Stimulated activated memory B cell treated with anti-CD40 and anti-IgM and Interleukin-4, amounts not matched to agents 10 μg/mL and 1 μg/mL and 100 μg/mL, for 72 hours (primary cell): ENCODE measurements around the gene HOXA4.

Experiments used
- ATAC-seq: fragments of 150-1000 bp; cut with Tn5 transposase; 2 replicates; pipeline ENCODE4 v1.10.0; 2021
- H3K27ac Mint-ChIP-seq: one replicate; pipeline ENCODE4 v1.8.0; 2022; ENCODE audit warnings: mild to moderate bottlenecking, mixed read lengths
- H3K27me3 Mint-ChIP-seq: one replicate; pipeline ENCODE4 v1.8.0; 2022; ENCODE audit warnings: mixed read lengths
- H3K36me3 Mint-ChIP-seq: one replicate; pipeline ENCODE4 v1.8.0; 2022; ENCODE audit warnings: mixed read lengths
- H3K4me1 Mint-ChIP-seq: one replicate; pipeline ENCODE4 v1.8.0; 2022; ENCODE audit warnings: mixed read lengths
- H3K4me3 Mint-ChIP-seq: one replicate; pipeline ENCODE4 v1.8.0; 2022; ENCODE audit warnings: mild to moderate bottlenecking, moderate library complexity, mixed read lengths
- H3K9me3 Mint-ChIP-seq: one replicate; pipeline ENCODE4 v1.8.0; 2022; ENCODE audit warnings: mixed read lengths

Gene HOXA4

GRCh38 chr7:27163288-27164044 is 32.9 kb upstream of the HOXA4 start:
- H3K9me3 Mint-ChIP-seq = no peaks in the 10 kb centered on the region
- H3K27ac Mint-ChIP-seq = no peak overlapping the region
- no peak for ATAC-seq
- H3K27me3 Mint-ChIP-seq = peaks cover 77% of the 10 kb centered on the region
- no peak overlapping the region for H3K4me3 Mint-ChIP-seq
- H3K36me3 Mint-ChIP-seq = no peaks in the 10 kb centered on the region
- peaks cover 8% of the 10 kb centered on the region for H3K4me1 Mint-ChIP-seq

- peaks cover 77% of the 10 kb centered on the region for H3K27me3 Mint-ChIP-seq
- peaks cover 11% of the 10 kb centered on the region for H3K4me1 Mint-ChIP-seq
- no peak overlapping the region for H3K27ac Mint-ChIP-seq
- peaks cover 6% of the 10 kb centered on the region for H3K9me3 Mint-ChIP-seq
- ATAC-seq = no peak
- H3K36me3 Mint-ChIP-seq = no peaks in the 10 kb centered on the region
- H3K4me3 Mint-ChIP-seq = no peak overlapping the region
Observed at GRCh38 chr7:27162561-27163287, 32.2 kb upstream of the HOXA4 start.

- Mint-ChIP-seq H3K27ac (no peak overlapping the region), H3K4me1 (peaks cover 13% of the 10 kb centered on the region), H3K4me3 (peak overlapping the region; percentile 34), H3K9me3 (peaks cover 6% of the 10 kb centered on the region), H3K27me3 (peaks cover 77% of the 10 kb centered on the region), H3K36me3 (no peaks in the 10 kb centered on the region)
- no peak for ATAC-seq
Observed at GRCh38 chr7:27161721-27162560, 31.4 kb upstream of the HOXA4 start.

GRCh38 chr7:27161214-27161720 is 30.7 kb upstream of the HOXA4 start:
- Mint-ChIP-seq H3K36me3 (no peaks in the 10 kb centered on the region), H3K9me3 (peaks cover 6% of the 10 kb centered on the region), H3K4me3 (peak overlapping the region; percentile 74), H3K4me1 (peaks cover 13% of the 10 kb centered on the region), H3K27ac (no peak overlapping the region), H3K27me3 (peaks cover 80% of the 10 kb centered on the region)
- no peak for ATAC-seq

- peaks cover 86% of the 10 kb centered on the region for H3K27me3 Mint-ChIP-seq
- ATAC-seq = peak; percentile 84
- peak overlapping the region; percentile 74 for H3K4me3 Mint-ChIP-seq
- H3K36me3 Mint-ChIP-seq = no peaks in the 10 kb centered on the region
- H3K27ac Mint-ChIP-seq = no peak overlapping the region
- peaks cover 14% of the 10 kb centered on the region for H3K4me1 Mint-ChIP-seq
- peaks cover 6% of the 10 kb centered on the region for H3K9me3 Mint-ChIP-seq
Observed at GRCh38 chr7:27160546-27161213, 30.1 kb upstream of the HOXA4 start.

- H3K9me3 Mint-ChIP-seq = peaks cover 6% of the 10 kb centered on the region
- H3K4me3 Mint-ChIP-seq = peak overlapping the region; percentile 74
- no peak overlapping the region for H3K27ac Mint-ChIP-seq
- H3K36me3 Mint-ChIP-seq = no peaks in the 10 kb centered on the region
- peaks cover 92% of the 10 kb centered on the region for H3K27me3 Mint-ChIP-seq
- H3K4me1 Mint-ChIP-seq = peaks cover 19% of the 10 kb centered on the region
- peak; percentile 48 for ATAC-seq
Observed at GRCh38 chr7:27160145-27160545, 29.6 kb upstream of the HOXA4 start.

- peaks cover 26% of the 10 kb centered on the region for H3K4me1 Mint-ChIP-seq
Observed at GRCh38 chr7:27159266-27160144, 28.9 kb upstream of the HOXA4 start.

GRCh38 chr7:27158436-27159265 is 28.1 kb upstream of the HOXA4 start:
- Mint-ChIP-seq H3K4me1 (peaks cover 30% of the 10 kb centered on the region), H3K9me3 (peaks cover 8% of the 10 kb centered on the region), H3K27ac (no peak overlapping the region), H3K27me3 (peaks cover 93% of the 10 kb centered on the region), H3K36me3 (peaks cover 4% of the 10 kb centered on the region), H3K4me3 (no peak overlapping the region)
- ATAC-seq = no peak

More at GRCh38 chr7:27159266-27160144, 28.9 kb upstream of the HOXA4 start:
- H3K27ac Mint-ChIP-seq = no peak overlapping the region
- H3K27me3 Mint-ChIP-seq = peaks cover 93% of the 10 kb centered on the region
- no peak for ATAC-seq
- H3K9me3 Mint-ChIP-seq = peaks cover 8% of the 10 kb centered on the region
- peaks cover 4% of the 10 kb centered on the region for H3K36me3 Mint-ChIP-seq
- H3K4me3 Mint-ChIP-seq = peak overlapping the region; percentile 35

- Mint-ChIP-seq H3K27me3 (peaks cover 93% of the 10 kb centered on the region), H3K36me3 (peaks cover 4% of the 10 kb centered on the region), H3K4me1 (peaks cover 30% of the 10 kb centered on the region), H3K27ac (no peak overlapping the region), H3K9me3 (peaks cover 8% of the 10 kb centered on the region), H3K4me3 (peak overlapping the region; percentile 14)
- no peak for ATAC-seq
Observed at GRCh38 chr7:27157702-27158431, 27.3 kb upstream of the HOXA4 start.

GRCh38 chr7:27156916-27157701 is 26.6 kb upstream of the HOXA4 start:
- no peak for ATAC-seq
- H3K4me3 Mint-ChIP-seq = peak overlapping the region; percentile 7
- H3K4me1 Mint-ChIP-seq = peaks cover 31% of the 10 kb centered on the region
- peaks cover 92% of the 10 kb centered on the region for H3K27me3 Mint-ChIP-seq
- H3K27ac Mint-ChIP-seq = no peak overlapping the region
- H3K9me3 Mint-ChIP-seq = peaks cover 8% of the 10 kb centered on the region
- H3K36me3 Mint-ChIP-seq = peaks cover 4% of the 10 kb centered on the region

- Mint-ChIP-seq H3K4me1 (peaks cover 37% of the 10 kb centered on the region), H3K36me3 (peaks cover 4% of the 10 kb centered on the region), H3K4me3 (peak within 1 kb of the TSS; percentile 48), H3K27me3 (peaks cover 94% of the 10 kb centered on the region), H3K27ac (peak within 1 kb of the TSS; percentile 48), H3K9me3 (peaks cover 8% of the 10 kb centered on the region)
- no peak for ATAC-seq
Observed at GRCh38 chr7:27156508-27156898, 25.9 kb upstream of the HOXA4 start, which contains the start of gene HOXA7. TSS of gene HOXA7 (minus strand) at chr7:27156675. CDS start at chr7:27156545, 130 bp downstream.
